HCT116 (cell line): ENCODE data around the gene ZSWIM7. TPM values are rescaled to one million over a fixed set of nuclear protein-coding genes. Genes with fewer than 3 reads are reported as not detected.

Experiments used
- total RNA-seq: library from RNA; stranded (reverse); gene quantifications from one replicate; pipeline ENCODE4 v1.2.1, GENCODE V29; 2021; ENCODE audit not compliant: unreplicated experiment

The ZSWIM7 gene
- total RNA-seq, 1 experiment from 2014 or later = 33.5 TPM

Other genes with a start within 250 kb of the ZSWIM7 start
- gene ADORA2B, start 54.6 kb downstream of the ZSWIM7 start, total RNA-seq = 47.5 TPM
- gene TTC19, start 120 bp upstream of the ZSWIM7 start, total RNA-seq = 61.3 TPM
- gene NCOR1, start 215.8 kb upstream of the ZSWIM7 start, total RNA-seq = 43.7 TPM
- 36.8 TPM for gene PIGL, start 217.5 kb upstream of the ZSWIM7 start, total RNA-seq